Stimulated activated CD8-positive, alpha-beta memory T cell treated with anti-CD3 and anti-CD28 coated beads, Interleukin-7, amount 100 ng/mL, for 24 hours (primary cell): ENCODE data around the gene FOXR2.

ENCODE experiments used
- DNase-seq: peaks from one replicate; pipeline ENCODE4 v3.0.0-alpha.2; 2020; ENCODE audit warnings: low read depth

Gene FOXR2

GRCh38 chrX:55623100-55623499, at the start of gene FOXR2:
Gene FOXR2, plus strand, starts transcription at chrX:55623400. Its CDS starts 312 bp downstream, at chrX:55623712.
- no peak for DNase-seq

- no peak for DNase-seq
These were observed 44.1 kb upstream of the FOXR2 start for GRCh38 chrX:55579115-55579514.

GRCh38 chrX:55582447-55582846, 40.8 kb upstream of the FOXR2 start:
- no peak for DNase-seq

GRCh38 chrX:55593296-55593695, 29.9 kb upstream of the FOXR2 start:
- no peak for DNase-seq

- DNase-seq, result no peak
These were observed 29.4 kb upstream of the FOXR2 start for GRCh38 chrX:55593756-55594257.

GRCh38 chrX:55598333-55598732, 24.9 kb upstream of the FOXR2 start:
- DNase-seq, result no peak

GRCh38 chrX:55619547-55619946, 3.7 kb upstream of the FOXR2 start:
- no peak for DNase-seq

- DNase-seq, result no peak
These were observed 1.2 kb downstream of the FOXR2 start for GRCh38 chrX:55624403-55624802.

GRCh38 chrX:55636109-55636508, 12.9 kb downstream of the FOXR2 start:
- no peak for DNase-seq

GRCh38 chrX:55638933-55639332, 15.7 kb downstream of the FOXR2 start:
- DNase-seq, result no peak

GRCh38 chrX:55640854-55641253, 17.7 kb downstream of the FOXR2 start:
- DNase-seq, result no peak

- no peak for DNase-seq
These were observed 25.2 kb downstream of the FOXR2 start for GRCh38 chrX:55648434-55648833.

GRCh38 chrX:55659931-55660330, 36.7 kb downstream of the FOXR2 start:
- DNase-seq, result no peak

GRCh38 chrX:55663584-55663983, 40.4 kb downstream of the FOXR2 start:
- DNase-seq, result no peak

GRCh38 chrX:55668084-55668483, 44.9 kb downstream of the FOXR2 start:
- no peak for DNase-seq
